HG02973 (cell line): ENCODE measurements around the gene TEX44.
"Not testable (repeated sequence)": the region's sequence is repeated elsewhere in the genome, so short reads cannot be mapped to it uniquely, and the experiment has no call there.

Source experiments
- ATAC-seq: cut with Tn5 transposase; IDR thresholded peaks from one replicate; pipeline ENCODE4 v1.9.1; 2021; ENCODE audit warnings: moderate library complexity; ENCODE audit not compliant: unreplicated experiment

Gene TEX44

DNA sequence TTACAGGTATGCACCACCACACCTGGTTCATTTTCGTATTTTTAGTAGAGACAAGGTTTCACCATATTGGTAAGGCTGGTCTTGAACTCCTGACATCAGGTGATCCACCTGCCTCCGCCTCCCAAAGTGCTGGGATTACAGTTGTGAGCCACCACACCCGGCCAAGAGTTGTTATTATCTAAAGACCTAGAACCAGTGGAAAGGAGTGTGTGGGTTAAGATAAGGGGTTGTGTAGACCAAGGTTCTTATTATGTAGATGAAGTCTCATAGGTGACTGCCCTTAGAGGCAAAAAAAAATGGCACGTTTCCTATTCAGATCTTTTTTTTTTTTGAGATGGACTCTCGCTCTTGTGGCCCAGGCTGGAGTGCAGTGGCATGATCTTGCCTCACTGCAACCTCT lies 21.7 kb upstream of the TEX44 start:
- ATAC-seq = not testable (repeated sequence)

DNA sequence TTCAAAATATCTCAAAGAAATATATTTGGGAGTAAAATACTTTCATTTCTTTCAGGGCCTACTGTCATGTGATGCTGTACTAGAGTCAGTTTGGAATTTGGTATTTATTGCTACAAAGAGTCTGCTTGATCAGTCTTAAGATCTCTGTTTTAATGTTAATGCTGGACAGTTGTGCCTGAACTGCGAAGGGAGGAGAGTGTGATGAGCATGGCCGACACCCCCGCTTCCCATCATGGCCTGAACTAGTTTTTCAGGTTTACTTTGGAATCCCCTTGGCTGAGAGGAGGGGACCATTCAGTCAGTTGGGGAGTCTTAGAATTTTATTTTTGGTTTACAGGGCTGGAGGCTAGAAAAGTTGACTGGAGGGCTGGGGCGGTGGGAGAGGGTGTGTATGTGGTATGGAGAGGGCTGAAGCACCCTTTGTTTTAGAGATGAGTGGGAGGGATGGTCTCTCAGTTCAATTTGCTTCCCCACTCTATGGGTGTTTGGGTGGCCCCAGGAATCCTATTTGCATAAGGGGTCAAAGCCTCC lies 20.9 kb upstream of the TEX44 start:
- ATAC-seq = no peak

DNA sequence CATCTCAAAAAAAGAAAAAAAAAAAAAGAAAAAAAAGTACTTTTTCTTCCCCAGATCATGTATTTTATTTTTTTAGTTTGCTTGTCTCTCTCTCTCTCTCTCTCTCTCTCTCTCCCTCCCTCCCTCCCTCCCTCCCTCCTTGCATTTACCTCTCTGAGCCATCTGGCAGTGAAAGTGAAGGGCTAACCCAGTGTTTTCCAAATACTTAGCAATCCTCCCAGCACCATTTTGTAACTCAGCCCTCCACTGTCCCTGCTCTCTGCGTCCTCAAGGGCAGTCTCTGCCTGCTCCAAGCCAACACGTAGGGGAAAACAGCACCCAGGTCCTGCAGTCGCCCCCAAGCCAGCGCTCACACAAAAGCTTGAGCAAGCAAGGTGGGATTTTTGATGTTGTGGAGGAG lies 19.6 kb upstream of the TEX44 start:
- no peak for ATAC-seq

DNA sequence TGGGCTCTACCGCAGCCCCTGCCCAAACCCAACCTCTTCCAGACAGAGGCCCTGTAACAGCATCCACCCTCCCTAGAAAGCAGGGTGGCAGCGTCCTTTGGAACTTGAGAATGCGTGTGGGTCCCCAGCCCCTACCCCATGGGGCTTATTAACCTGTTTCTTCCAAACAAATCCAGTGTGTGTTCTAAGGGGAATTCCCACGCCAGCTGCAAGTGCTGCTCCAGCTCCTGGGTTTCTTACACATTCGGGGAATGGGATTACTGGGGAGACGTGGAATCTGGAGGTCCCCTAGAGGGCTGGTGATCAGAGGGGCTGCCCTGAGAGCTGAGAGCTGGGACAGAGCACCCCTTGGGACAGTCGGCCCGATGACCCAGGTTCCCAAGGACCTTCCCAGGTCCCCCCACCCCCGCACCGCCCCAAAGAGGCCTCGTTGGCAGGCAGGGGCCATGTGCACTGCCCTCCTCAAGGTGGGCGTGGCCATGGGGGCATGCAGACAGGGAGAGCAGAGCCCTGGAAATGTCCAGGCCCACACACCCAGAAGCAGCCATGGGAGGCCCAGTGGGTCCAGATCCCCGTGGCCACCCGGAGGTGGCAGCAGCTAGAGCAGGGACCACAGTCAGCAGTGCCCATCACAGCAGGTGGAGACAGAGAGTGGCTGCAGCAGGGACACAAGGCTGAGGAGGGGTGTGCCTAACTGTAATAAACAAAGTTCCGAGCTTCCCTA lies 18.8 kb upstream of the TEX44 start:
- no peak for ATAC-seq

- ATAC-seq = no peak
Observed at GRCh38 chr2:231575612-231576256, 16.9 kb upstream of the TEX44 start.

GRCh38 chr2:231576465-231576864 lies 16.2 kb upstream of the TEX44 start:
- ATAC-seq = no peak

GRCh38 chr2:231578655-231579054 lies 14.0 kb upstream of the TEX44 start:
- ATAC-seq = not testable (repeated sequence)

- no peak for ATAC-seq
Observed at GRCh38 chr2:231579560-231579959, 13.1 kb upstream of the TEX44 start.

DNA sequence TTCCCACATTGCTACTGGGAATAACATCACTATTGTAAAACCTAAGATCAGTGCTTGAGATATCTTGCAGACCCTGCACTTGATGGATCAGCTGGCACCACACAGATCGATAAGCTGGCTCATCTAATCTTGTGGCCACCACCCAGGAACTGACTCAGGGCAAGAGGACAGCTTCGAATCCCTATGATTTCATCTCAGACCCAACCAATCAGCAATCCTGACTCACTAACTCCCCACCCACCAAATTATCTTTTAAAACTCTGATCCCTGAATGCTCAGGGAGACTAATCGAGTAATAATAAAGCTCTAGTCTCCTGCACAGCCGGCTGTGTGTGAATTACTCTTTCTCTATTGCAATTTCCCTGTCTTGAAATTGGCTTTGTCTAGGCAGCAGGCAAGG lies 11.3 kb upstream of the TEX44 start:
- no peak for ATAC-seq

DNA sequence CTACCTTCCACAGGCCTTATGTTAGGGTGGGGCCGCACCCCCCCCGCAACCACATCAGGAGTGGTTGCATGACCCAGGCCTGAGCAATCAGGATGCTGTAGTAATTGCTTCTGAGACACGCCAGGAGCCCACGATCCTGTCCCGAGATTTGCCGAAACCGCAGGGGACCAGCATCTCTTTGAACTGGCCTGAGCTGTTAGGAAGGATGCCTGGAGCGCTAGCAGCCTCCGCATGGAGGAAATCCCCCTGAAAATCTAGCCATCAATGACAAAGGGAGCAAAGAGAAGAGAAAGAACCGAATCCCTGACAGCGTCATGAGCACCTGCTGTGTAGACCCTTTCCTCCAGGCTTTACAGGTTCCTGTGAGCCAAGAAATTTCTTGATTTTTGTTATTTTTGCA lies 8.7 kb upstream of the TEX44 start:
- no peak for ATAC-seq

DNA sequence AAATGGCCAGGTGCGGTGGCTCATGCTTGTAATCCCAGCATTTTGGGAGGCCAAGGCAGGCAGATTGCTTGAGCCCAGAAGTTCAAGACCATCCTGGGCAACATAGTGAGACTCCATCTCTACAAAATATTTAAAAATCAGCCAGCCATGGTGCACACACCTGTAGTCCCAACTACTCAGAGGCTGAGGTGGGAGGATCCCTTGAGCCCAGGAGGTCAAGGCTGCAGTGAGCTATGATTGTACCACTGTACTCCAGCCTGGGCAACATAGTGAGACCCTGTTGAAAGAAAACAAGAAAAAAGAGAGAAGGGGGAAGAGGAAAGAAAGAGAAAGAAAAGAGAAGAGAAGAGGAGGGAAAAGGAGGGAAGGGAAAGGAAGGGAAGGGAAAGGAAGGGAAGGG lies 4.9 kb upstream of the TEX44 start:
- ATAC-seq = not testable (repeated sequence)

DNA sequence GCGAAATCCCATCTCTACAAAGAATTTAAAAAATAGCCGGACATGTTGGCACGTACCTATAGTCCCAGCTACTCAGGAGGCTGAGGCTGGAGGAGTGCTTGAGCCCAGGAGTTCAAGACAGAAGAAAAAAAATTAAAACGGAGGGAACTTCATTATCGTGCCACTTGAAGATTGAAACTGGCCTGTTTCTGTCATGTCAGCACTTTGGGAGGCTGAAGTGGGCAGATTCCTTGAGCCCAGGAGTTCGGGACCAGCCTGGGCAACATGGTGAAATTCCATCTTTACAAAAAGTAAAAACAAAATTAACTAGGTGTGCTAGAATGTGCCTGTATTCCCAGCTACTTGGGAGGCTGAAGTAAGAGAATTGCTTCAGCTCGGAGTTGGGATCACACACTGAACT lies 3.0 kb upstream of the TEX44 start:
- no peak for ATAC-seq

- ATAC-seq = no peak
Observed at GRCh38 chr2:231590614-231591013, 2.0 kb upstream of the TEX44 start.

DNA sequence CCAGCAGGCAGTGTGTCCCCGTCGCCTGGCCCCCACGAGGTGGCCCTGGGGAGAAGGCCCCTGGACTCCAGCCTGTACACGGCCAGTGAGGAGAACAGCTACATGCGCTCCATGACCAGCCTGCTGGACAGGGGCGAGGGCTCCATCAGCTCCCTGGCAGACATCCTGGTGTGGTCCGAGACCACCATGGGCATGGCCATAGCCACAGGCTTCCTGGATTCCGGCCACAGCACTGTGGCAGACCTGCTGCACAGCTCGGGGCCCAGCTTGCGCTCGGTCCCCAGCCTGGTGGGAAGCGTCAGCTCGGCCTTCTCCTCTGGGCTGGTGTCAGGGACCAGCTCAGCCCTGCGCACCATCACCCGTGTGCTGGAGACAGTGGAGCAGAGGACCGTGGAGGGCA lies 1.0 kb downstream of the TEX44 start:
- ATAC-seq = no peak

GRCh38 chr2:231597014-231597611 lies 4.4 kb downstream of the TEX44 start:
- ATAC-seq = no peak

DNA sequence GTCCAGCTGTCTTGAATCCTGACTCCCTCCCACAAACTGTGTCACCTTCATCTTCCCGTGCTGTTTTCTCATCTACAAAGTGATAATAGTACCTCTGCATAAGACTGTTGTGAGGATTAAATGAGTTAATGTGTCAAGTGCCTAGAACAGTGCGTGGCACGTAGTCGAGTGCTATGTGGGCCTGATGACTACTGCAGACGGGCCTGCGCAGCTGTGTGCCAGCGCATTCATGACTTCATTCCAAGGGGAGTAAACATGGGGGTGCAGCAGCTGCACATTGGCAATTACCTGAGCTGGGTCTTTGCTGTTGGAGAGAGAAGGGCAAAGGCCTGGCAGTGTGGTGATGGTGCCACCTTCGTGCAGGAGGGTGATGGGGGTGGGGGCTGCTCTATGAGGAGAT lies 5.0 kb downstream of the TEX44 start:
- ATAC-seq = no peak

DNA sequence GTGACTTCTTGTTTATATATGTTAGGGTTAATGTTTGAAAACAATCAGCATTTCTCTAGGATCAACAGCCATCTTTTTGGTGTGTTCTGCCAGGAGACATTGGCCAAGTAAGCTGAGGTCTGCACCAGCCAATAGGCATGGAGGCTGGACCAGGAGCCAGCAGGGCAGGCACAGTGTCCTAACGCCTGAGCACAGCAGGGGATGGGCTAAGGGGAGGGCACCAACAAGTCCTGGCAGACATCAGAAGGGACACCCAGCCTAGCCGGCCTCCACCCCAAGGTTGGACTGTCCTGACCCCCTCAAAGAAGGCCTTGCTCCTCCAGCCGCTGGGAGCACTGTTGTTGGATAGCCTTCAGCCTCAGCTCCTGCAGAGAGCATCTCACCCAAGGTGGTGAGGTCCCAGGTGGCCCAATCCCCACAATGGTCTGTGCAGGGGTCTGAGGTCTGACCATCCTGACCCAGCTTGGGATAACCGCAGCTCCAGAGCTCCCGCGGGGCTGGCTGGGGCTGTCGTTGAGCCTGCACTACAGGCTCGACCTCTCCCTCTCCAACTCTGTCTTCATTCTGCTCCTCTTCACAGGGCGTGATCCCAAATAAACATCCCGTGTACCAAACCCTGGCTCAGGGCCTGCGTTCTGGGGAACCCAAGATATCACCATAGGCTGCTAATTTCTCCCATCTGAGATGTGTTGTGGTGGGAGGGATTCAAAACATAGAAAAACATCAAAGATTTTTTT lies 8.1 kb downstream of the TEX44 start:
- ATAC-seq = no peak

DNA sequence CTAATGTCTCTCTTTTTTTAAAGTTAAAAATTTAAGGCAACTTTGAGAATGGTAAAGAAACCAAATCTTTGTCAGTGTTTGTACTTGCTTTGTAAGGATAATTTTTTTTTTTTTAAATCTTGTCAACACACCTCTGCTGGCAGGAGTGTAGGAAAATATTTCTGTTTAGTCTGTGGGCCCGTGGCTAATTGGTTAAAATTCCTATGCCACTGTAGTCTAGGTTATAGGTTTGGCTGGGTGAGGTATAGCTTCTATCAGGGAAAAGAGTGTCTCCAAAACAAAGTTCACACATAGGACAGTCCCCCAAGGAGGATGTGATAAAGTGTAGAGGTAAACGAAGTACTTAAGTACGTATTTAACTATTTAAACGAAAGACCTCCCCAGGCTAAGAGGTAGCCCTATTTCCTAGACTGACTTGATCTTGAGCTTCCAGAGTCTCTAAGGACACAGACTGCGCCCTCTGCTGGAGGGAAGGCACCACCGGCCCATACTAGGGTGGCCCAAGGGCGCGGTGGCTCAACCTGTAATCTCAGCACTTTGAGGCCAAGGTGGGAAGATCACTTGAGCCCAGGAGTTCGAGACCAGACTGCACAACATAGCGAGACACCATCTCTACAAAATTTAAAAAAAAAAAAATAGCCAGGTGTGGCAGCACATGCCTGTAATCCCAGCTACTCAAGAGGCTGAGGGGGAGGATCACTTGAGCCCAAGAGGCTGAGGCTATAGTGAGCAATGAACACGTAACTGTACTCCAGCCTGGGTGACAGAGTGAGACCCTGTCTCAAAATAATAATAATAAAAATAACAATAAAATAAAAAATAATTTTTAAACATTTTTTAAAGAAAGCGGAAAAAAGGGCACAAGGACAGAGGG lies 8.9 kb downstream of the TEX44 start:
- peak; percentile 40 for ATAC-seq

GRCh38 chr2:231602859-231603467 lies 10.3 kb downstream of the TEX44 start:
- ATAC-seq = no peak

GRCh38 chr2:231604101-231604684 lies 11.5 kb downstream of the TEX44 start:
- peak; percentile 30 for ATAC-seq
